IPS-NIHi11 (cell line): ENCODE data around the gene TPP1.

Experiments used
- DNase-seq: peaks from one replicate; pipeline ENCODE4 v3.0.0; 2012; ENCODE audit warnings: mixed read lengths, low spot score

TPP1 gene

DNA sequence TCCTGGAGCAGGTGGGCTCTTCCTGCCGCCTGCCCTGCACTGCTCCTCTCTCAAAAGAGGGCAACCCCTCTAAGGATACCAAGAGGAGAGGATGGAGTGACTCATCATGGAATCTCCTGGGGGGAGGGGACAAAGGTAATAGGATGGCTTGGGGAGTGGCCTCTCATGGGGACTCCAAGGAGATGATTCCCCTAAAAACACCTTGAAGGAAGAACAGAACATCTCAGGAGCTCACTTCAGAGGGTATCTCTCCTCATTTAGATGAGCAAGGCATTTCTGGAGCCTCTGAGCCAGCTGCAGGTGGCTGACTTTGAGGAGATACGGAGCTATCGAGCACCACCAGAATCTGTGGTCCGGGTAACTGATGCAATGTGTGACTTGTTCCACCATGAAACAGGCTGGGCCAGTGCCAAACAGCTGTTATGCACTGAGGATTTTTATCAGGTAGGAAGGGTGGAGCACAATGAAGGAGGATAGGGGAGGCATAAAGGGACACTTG lies 56.1 kb downstream of the TPP1 start:
- DNase-seq: no peak
